GM11168 (cell line): ENCODE measurements around the gene NAA40.

Experiments used
- in situ Hi-C: fragments of 300-500 bp; cut with MboI; formaldehyde crosslinking; loops from one replicate; pipeline ENCODE4 v1.12.0; 2022; ENCODE audit warnings: low sequenced_read_pairs; ENCODE audit not compliant: unreplicated experiment

The NAA40 gene

GRCh38 chr11:63938479-63939396 lies at the start of gene NAA40:
TSS of gene NAA40 (plus strand) at chr11:63939002. CDS start at chr11:63939097, 95 bp downstream.
- in situ Hi-C loops, result no loop called here

GRCh38 chr11:63889344-63889743 lies 49.5 kb upstream of the NAA40 start:
- in situ Hi-C loops, result no loop called here

- in situ Hi-C loops, result no loop called here
These were observed 48.4 kb upstream of the NAA40 start for GRCh38 chr11:63890368-63890767.

- in situ Hi-C loops, result no loop called here
These were observed 46.6 kb upstream of the NAA40 start for GRCh38 chr11:63892228-63892627.

- in situ Hi-C loops, result no loop called here
These were observed 45.4 kb upstream of the NAA40 start for GRCh38 chr11:63893355-63893754.

DNA sequence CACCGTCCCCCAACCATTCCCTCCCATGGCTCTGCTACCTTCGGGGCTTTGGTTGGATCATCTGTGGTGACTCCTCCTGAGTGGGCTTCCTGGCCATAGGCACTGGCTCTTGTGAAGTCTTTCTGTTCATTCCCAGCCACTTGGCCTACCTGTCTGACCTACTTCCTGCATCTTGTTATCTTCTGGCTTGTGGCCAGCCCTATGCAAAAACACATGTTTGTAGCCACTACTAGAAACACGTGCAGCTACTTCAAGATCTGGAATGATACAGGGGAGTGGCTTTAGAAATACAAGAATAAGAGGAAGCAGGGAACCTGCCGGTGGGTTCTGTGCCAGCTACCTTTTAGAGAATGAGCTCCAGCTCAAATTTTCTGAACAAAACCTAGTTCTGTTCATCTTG lies 42.7 kb upstream of the NAA40 start:
- in situ Hi-C loops, result no loop called here

DNA sequence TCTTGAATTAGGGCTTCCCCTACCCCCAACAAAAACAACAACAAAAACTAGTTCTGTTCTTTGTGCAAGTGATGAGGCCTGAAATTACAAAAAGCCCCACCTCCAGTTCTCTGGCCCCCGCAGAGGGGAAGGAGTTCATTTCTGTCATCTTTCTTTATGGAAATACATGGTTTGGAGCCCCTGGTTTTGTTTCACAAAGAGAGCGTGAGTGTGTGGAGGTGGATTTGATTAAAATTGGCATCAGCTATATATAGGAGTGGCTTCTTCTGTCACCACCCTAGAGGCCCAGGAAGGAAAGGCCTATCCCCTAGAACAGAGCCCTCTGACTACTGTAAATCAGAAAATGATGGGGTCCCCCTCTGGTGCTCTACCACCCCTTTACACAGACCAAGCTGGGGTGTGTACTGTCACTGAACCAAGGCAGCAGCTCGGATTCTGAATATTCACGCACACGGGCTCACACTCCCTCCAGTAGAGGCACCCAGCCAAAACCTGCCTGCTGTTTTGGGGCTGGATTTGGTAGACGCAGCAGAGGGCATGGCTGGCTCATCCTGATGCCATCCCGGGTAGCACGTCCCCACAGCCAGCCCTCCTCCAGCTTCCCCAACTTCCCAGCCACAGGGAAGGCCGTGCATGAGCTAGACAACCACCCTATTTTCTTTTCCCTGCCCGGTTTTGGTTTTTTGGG lies 41.2 kb upstream of the NAA40 start:
- in situ Hi-C loops, result no loop called here

DNA sequence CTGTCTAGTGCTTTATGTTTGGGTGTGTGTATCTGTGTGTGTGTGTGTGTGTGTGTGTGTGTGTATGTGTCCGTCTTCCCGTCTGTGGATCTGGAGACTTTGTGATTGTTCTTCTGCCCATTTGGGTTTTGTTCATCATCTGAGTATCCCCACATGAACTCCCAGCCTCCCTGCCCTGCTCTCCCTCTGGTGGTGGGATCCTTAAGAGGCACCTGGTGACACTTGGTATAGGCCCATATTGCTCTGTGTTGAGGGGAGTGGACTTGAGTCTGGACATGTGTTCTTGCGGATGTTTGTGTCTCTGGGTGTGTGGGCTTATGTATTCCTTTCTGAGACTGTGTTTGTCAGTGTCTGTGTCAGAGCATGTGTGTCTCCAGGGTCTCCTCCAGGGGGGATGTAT lies 37.1 kb upstream of the NAA40 start:
- in situ Hi-C loops, result no loop called here

DNA sequence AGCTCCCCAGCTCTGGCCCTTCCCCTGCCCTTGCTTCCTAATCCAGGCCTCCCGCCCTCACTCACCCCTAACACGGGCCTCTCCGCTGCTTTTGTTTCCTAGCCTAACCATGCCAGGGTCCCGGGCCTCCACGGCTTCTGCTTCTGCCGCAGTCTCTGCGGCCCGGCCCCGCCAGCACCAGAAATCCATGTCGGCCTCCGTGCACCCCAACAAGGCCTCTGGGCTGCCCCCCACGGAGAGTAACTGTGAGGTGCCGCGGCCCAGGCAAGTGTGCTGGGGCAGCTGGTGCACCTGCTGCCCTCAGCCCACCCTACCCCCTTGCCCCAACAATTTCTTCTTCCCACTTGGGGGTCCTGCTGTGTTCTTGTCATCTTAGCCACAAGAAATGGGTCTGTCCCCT lies 34.9 kb upstream of the NAA40 start:
- in situ Hi-C loops, result no loop called here

DNA sequence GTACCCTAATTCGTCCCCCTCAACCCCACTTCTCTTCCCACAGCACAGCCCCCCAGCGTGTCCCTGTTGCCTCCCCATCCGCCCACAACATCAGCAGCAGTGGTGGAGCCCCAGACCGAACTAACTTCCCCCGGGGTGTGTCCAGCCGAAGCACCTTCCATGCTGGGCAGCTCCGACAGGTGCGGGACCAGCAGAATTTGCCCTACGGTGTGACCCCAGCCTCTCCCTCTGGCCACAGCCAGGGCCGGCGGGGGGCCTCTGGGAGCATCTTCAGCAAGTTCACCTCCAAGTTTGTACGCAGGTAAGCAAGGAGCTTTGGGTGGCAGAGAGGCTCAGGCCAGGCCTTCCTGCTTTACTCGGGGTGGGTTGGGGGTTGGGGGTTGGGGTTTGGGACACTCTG lies 34.1 kb upstream of the NAA40 start:
- in situ Hi-C loops, result no loop called here

DNA sequence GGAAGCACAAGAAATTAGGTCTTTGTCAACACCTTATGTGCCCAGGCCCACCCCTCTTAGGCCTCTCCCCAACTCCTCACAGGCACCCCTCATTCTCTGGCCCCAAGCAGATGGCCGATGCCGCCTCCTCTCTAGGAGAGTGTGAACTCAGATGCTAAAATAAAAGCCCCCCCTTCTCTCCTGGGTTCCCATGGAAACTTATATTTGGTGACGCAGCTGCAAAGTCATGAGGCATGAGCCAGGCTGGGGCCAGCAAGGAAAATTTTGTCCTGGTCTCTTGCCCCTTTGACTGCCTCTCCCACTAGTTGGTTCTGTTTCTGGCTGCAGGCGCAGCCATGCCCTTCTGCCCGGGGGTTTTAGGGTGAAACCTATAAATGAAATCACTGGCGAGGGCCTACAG lies 33.6 kb upstream of the NAA40 start:
- in situ Hi-C loops, result no loop called here

GRCh38 chr11:63906087-63906486 lies 32.7 kb upstream of the NAA40 start:
- in situ Hi-C loops, result no loop called here

DNA sequence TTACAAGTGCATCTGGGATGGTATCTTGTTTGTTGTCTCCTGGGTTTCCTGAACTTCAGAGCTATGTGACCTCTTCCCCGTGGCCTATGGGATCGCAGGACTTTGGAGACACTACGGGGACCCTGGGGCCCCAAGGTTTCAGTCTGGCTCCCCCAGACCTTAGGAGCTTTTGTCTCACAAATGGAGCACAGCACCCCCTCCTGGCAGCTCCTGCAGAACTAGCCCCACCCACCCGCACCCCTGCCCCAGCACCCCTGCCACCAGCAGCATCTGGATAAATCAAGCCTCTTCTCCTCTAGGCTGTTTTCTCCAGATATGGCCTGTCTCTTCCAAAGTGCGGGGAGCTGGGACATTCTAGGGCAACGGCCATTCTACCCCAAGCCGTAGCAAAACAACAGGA lies 32.2 kb upstream of the NAA40 start:
- in situ Hi-C loops, result no loop called here

DNA sequence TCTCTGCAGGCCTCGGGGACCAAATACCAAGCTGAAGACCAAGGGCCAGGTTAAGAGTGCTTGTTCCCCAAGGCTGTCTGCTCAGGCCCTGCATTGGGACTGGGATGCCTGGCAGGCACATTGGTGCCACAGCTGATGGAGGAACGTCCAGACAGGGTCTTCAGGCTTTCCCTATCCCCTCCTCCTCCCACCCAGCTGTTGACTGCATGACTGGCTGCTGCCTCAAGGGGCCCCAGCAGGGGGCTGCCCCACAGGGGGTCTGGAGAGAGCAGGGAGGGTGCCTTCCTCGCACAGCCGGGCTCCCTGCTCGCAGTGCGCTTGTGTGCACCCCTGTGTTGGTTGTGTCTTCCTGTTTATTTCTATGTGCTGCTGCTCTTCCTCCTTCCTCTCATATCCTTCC lies 31.7 kb upstream of the NAA40 start:
- in situ Hi-C loops, result no loop called here

GRCh38 chr11:63907808-63908530 lies 30.8 kb upstream of the NAA40 start:
- in situ Hi-C loops, result no loop called here

DNA sequence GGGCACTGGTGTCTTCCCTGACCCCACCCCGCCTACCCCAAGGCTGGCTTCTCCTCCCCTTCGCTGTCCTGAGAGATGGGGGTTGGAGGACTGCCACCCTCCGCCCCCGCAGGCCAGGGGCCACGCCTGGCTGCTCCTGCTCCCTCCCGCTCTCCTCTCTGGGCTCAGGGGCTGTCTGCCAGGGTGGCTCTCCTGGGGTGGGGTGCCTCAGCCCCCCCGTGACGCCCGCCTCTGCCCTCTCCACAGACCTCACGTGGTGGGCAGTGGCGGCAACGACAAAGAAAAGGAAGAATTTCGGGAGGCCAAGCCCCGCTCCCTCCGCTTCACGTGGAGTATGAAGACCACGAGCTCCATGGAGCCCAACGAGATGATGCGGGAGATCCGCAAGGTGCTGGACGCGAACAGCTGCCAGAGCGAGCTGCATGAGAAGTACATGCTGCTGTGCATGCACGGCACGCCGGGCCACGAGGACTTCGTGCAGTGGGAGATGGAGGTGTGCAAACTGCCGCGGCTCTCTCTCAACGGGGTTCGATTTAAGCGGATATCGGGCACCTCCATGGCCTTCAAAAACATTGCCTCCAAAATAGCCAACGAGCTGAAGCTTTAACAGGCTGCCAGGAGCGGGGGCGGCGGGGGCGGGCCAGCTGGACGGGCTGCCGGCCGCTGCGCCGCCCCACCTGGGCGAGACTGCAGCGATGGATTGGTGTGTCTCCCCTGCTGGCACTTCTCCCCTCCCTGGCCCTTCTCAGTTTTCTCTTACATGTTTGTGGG lies 30.0 kb upstream of the NAA40 start:
- in situ Hi-C loops, result no loop called here

GRCh38 chr11:63909591-63910506 lies 29.0 kb upstream of the NAA40 start:
- in situ Hi-C loops, result no loop called here

- in situ Hi-C loops, result no loop called here
These were observed 28.1 kb upstream of the NAA40 start for GRCh38 chr11:63910675-63911074.

DNA sequence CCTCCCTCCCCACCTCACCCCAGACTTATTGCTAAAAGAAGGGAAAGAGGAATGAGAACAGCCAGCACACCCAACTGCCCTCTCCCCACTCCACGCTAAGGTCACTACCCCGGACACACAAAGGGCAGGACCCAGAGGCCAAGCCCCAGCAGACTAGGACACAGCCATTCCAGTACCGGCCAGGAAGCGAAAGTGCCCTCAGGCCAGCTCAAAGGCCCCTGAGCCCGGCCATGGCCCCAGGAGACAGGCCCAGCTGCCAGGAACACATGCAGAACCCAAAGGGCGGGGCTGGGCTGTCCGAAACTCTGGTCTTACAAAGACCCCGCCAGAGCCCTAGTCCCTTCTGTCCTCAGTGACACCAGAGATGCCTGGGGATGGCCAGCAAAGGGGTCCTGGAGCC lies 27.4 kb upstream of the NAA40 start:
- in situ Hi-C loops, result no loop called here
